Measurements from ENCODE around the gene RNF26.
"Not testable (repeated sequence)": the region's sequence is repeated elsewhere in the genome, so short reads cannot be mapped to it uniquely, and the experiment has no call there.

The RNF26 gene

GRCh38 chr11:119382513-119382912, 48.2 kb downstream of the RNF26 start:
- not testable (repeated sequence) for DNase-seq (ENCODE audit: low spot score)

DNA sequence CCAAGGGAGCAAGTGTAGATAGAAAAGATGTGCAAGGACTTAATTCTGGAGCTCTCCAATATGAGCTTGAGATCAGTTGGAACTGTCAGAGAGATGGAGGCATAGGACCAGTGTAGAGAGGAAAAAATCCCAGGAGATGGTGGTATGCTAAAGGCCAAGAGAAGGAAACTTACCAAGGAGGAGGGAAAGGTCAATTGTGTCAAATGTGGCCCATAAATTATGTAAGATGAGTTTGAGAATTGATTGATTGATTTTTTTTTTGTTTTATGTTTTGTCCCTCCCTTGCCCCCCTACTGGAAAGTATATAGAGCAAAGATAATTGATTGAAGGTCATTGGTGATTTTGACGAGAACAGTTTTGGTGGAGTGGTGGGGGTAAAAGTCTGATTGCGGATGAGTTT, 50.0 kb downstream of the RNF26 start:
- DNase-seq (ENCODE audit: low spot score): no peak

Small RNAs within 50 kb of the gene (small RNA-seq; reads per million reads assigned to genes)
- gene RF01225 (0 reads per million in 2 experiments), gene RNU6-262P (0 reads per million in 2 experiments)
